ENCODE results near the gene COL1A2. TPM values are rescaled to one million over a fixed set of nuclear protein-coding genes. Genes with fewer than 3 reads are reported as not detected.

Gene COL1A2
- total RNA-seq, 1 experiment from 2014 or later: 3.0 TPM

- ChIA-PET RAD21 (ENCODE audit: low non-redundant PET in 1 of 2, low total read pairs in 2 of 2, uncharacterized antibody in 2 of 2, unreplicated experiment in 2 of 2) (no interaction called here), CTCF (interaction anchor here (1.5 to 2.3 kb wide), 2 partner anchors 111 to 112 kb away, joined by 3 to 9 read pairs; no protein-coding TSS in a partner anchor), POLR2A (no interaction called here)
- H3K4me2 ChIP-seq (ENCODE audit: low read length): no peak overlapping the region
- no peak for TF ChIP-seq ELF1 (IDR thresholded peaks at IDR 0.05; ENCODE audit: borderline replicate concordance, low read depth)
- TF ChIP-seq CEBPB (IDR thresholded peaks at IDR 0.05; ENCODE audit: low read depth): no peak
- TF ChIP-seq POLR2A (IDR thresholded peaks at IDR 0.05; ENCODE audit: borderline replicate concordance, extremely low read depth, insufficient read depth, insufficient read length): no peak
- no peak for TF ChIP-seq YY1 (IDR thresholded peaks at IDR 0.05; ENCODE audit: extremely low read depth, insufficient replicate concordance, low read depth, low read length)
- no peak for TF ChIP-seq SRF (IDR thresholded peaks at IDR 0.05; ENCODE audit: low read depth)
- ATAC-seq (no peak), DNase-seq (ENCODE audit: low read depth, low spot score) (no peak)
- no peaks in the 10 kb centered on the region for H3K9me3 ChIP-seq (ENCODE audit: control insufficient read depth in 1 of 2, insufficient read depth in 1 of 2, low read depth in 1 of 2, low read length in 2 of 2)
- no TSS peak for BruUV-seq (replicated peaks)
- no peak overlapping the region for H2AFZ ChIP-seq (ENCODE audit: low read depth, low read length, poor library complexity, severe bottlenecking)
- no peaks in the 10 kb centered on the region for H3K4me1 ChIP-seq (ENCODE audit: control insufficient read depth in 1 of 2, insufficient read depth in 2 of 2, low read length in 2 of 2)
- H3K9me2 ChIP-seq (ENCODE audit: insufficient read depth): no peaks in the 10 kb centered on the region
- no peaks in the 10 kb centered on the region for H3K36me3 ChIP-seq (ENCODE audit: control insufficient read depth in 1 of 2, insufficient read depth in 2 of 2, low read length in 2 of 2)
- H3K9ac ChIP-seq (ENCODE audit: low read length): no peak overlapping the region
- H3K79me2 ChIP-seq (ENCODE audit: insufficient read depth, low read length): no peaks in the 10 kb centered on the region
- no peak overlapping the region for H3K27ac ChIP-seq (ENCODE audit: low read depth, low read length)
- intact Hi-C loops (cut with micrococcal nuclease): no loop called here
- no peaks in the 10 kb centered on the region for H4K20me1 ChIP-seq (ENCODE audit: insufficient read depth)
- no peak overlapping the region for H3K4me3 ChIP-seq (replicated peaks in 1 of 2; ENCODE audit: low read depth in 1 of 2, low read length in 2 of 2)
- H3K27me3 ChIP-seq (ENCODE audit: insufficient read depth, low read length): no peaks in the 10 kb centered on the region
Observed at GRCh38 chr7:94400643-94401427, 6.1 kb downstream of the COL1A2 start.

GRCh38 chr7:94401428-94401814 is 6.7 kb downstream of the COL1A2 start:
- ChIA-PET CTCF (interaction anchor here (2.3 kb wide), 1 partner anchor 113 kb away, joined by 9 read pairs; no protein-coding TSS in a partner anchor), RAD21 (ENCODE audit: low non-redundant PET in 1 of 2, low total read pairs in 2 of 2, uncharacterized antibody in 2 of 2, unreplicated experiment in 2 of 2) (no interaction called here), POLR2A (no interaction called here)
- H3K9ac ChIP-seq (ENCODE audit: low read length): no peak overlapping the region
- no peak overlapping the region for H3K4me3 ChIP-seq (replicated peaks in 1 of 2; ENCODE audit: low read depth in 1 of 2, low read length in 2 of 2)
- no peak for TF ChIP-seq SP1 (IDR thresholded peaks at IDR 0.05; ENCODE audit: low read depth)
- no peaks in the 10 kb centered on the region for H3K36me3 ChIP-seq (ENCODE audit: control insufficient read depth in 1 of 2, insufficient read depth in 2 of 2, low read length in 2 of 2)
- H3K27ac ChIP-seq (ENCODE audit: low read depth, low read length): no peak overlapping the region
- H3K27me3 ChIP-seq (ENCODE audit: insufficient read depth, low read length): no peaks in the 10 kb centered on the region
- no peaks in the 10 kb centered on the region for H3K79me2 ChIP-seq (ENCODE audit: insufficient read depth, low read length)
- no peaks in the 10 kb centered on the region for H3K9me2 ChIP-seq (ENCODE audit: insufficient read depth)
- intact Hi-C loops (cut with micrococcal nuclease): no loop called here
- no peak for DNase-seq (ENCODE audit: low read depth, low spot score)
- H2AFZ ChIP-seq (ENCODE audit: low read depth, low read length, poor library complexity, severe bottlenecking): no peak overlapping the region
- H3K4me2 ChIP-seq (ENCODE audit: low read length): no peak overlapping the region
- no peak for ATAC-seq
- H3K4me1 ChIP-seq (ENCODE audit: control insufficient read depth in 1 of 2, insufficient read depth in 2 of 2, low read length in 2 of 2): no peaks in the 10 kb centered on the region
- H4K20me1 ChIP-seq (ENCODE audit: insufficient read depth): no peaks in the 10 kb centered on the region
- no TSS peak for BruUV-seq (replicated peaks)
- no peaks in the 10 kb centered on the region for H3K9me3 ChIP-seq (ENCODE audit: control insufficient read depth in 1 of 2, insufficient read depth in 1 of 2, low read depth in 1 of 2, low read length in 2 of 2)

All from HCT116 (cell line).